ENCODE measurements around the gene EML4. TPM values are rescaled to one million over a fixed set of nuclear protein-coding genes. Genes with fewer than 3 reads are reported as not detected.

The EML4 gene
- total RNA-seq, 1 experiment from 2014 or later = 93.7 TPM

DNA sequence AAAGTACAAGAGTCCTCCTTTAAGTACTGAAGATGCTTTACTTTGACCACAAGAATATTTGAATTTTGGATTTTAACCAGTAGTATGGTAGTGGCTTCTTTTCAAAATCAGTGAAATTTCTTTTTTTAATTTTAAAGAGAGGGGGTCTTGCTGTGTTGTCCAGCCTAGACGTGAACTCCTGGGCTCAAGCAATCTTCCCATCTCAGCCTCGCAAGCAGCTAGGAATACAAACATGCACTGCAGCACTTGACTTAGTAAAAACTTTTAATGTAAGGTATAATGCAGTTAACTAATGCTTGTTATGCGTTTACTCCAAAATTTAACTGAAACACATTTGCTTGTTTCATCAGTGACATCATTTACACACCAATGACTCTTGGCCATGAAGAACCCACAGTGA, 49.6 kb downstream of the EML4 start:
- Histone ChIP-seq H3K27me3 (replicated peaks; ENCODE audit: insufficient read depth, low read depth, low read length, poor library complexity) (no peaks in the 10 kb centered on the region), H3K9me3 (ENCODE audit: low read depth, low read length, poor library complexity, severe bottlenecking) (no peaks in the 10 kb centered on the region), H3K4me3 (ENCODE audit: low read depth, low read length, poor library complexity, severe bottlenecking) (no peak overlapping the region), H3K27ac (ENCODE audit: low read depth, low read length, poor library complexity, severe bottlenecking) (no peak overlapping the region), H3K4me1 (ENCODE audit: insufficient read depth, low read length, poor library complexity, severe bottlenecking) (peaks cover 24% of the 10 kb centered on the region), H3K36me3 (ENCODE audit: insufficient read depth, low read length, poor library complexity, severe bottlenecking) (no peaks in the 10 kb centered on the region)
- no TSS peak for BruUV-seq (replicated peaks)
- intact Hi-C loops (cut with micrococcal nuclease; ENCODE audit: unreplicated experiment) = no loop called here
- no peak for DNase-seq (ENCODE audit: low spot score)
- ChIA-PET POLR2A (ENCODE audit: low non-redundant PET) (no interaction called here), CTCF (no interaction called here)
- no peak for TF ChIP-seq EZH2 (IDR thresholded peaks at IDR 0.05; ENCODE audit: borderline replicate concordance, low read depth, low read length, poor library complexity, severe bottlenecking)

DNA sequence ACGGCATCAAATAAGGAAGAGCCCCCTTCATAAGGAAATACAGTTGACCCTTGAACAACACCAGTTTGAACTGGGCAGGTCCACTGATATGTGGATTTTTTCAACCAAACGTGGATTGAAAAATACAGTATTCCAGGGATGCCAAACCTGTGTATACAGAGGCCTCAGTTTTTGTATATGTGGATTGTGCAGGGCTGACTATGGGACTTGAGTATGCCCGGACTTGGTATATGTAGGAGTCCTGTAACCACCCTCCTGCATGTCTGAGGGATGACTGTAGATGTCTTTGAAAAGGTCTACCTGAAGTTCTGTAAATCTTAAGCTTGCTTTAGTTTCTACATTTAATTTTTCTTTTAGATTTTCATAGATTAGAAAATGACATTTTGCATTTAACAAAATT, 50.0 kb downstream of the EML4 start:
- ChIA-PET POLR2A (ENCODE audit: low non-redundant PET) (no interaction called here), CTCF (no interaction called here)
- no peak for DNase-seq (ENCODE audit: low spot score)
- Histone ChIP-seq H3K27me3 (replicated peaks; ENCODE audit: insufficient read depth, low read depth, low read length, poor library complexity) (no peaks in the 10 kb centered on the region), H3K4me1 (ENCODE audit: insufficient read depth, low read length, poor library complexity, severe bottlenecking) (peaks cover 28% of the 10 kb centered on the region), H3K36me3 (ENCODE audit: insufficient read depth, low read length, poor library complexity, severe bottlenecking) (no peaks in the 10 kb centered on the region), H3K9me3 (ENCODE audit: low read depth, low read length, poor library complexity, severe bottlenecking) (no peaks in the 10 kb centered on the region), H3K4me3 (ENCODE audit: low read depth, low read length, poor library complexity, severe bottlenecking) (no peak overlapping the region), H3K27ac (ENCODE audit: low read depth, low read length, poor library complexity, severe bottlenecking) (no peak overlapping the region)
- BruUV-seq (replicated peaks) = no TSS peak
- intact Hi-C loops (cut with micrococcal nuclease; ENCODE audit: unreplicated experiment) = no loop called here
- TF ChIP-seq, protein P1, sequence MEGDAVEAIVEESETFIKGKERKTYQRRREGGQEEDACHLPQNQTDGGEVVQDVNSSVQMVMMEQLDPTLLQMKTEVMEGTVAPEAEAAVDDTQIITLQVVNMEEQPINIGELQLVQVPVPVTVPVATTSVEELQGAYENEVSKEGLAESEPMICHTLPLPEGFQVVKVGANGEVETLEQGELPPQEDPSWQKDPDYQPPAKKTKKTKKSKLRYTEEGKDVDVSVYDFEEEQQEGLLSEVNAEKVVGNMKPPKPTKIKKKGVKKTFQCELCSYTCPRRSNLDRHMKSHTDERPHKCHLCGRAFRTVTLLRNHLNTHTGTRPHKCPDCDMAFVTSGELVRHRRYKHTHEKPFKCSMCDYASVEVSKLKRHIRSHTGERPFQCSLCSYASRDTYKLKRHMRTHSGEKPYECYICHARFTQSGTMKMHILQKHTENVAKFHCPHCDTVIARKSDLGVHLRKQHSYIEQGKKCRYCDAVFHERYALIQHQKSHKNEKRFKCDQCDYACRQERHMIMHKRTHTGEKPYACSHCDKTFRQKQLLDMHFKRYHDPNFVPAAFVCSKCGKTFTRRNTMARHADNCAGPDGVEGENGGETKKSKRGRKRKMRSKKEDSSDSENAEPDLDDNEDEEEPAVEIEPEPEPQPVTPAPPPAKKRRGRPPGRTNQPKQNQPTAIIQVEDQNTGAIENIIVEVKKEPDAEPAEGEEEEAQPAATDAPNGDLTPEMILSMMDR (conservative IDR thresholded peaks at IDR 0.05; ENCODE audit: low read depth, low read length) = no peak
- no peak for TF ChIP-seq EZH2 (IDR thresholded peaks at IDR 0.05; ENCODE audit: borderline replicate concordance, low read depth, low read length, poor library complexity, severe bottlenecking)

DNA sequence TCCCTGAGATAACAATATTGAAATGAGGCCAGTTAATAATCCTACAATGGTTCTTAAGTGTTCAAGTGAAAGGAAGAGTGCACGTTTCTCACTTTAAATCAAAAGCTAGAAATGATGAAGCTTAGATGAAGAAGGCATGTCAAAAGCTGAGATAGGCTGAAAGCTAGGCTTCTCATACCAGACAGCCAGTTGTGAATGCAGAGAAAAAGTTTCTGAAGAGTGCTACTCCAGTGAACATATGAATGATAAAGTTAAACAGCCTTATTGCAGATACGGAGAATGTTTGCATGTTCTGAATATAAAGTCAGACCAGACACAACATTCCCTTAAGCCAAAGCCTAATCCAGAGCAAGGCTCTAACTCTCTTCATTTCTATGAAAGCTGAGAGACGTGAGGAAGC, 51.4 kb downstream of the EML4 start:
- Histone ChIP-seq H3K27me3 (replicated peaks; ENCODE audit: insufficient read depth, low read depth, low read length, poor library complexity) (no peaks in the 10 kb centered on the region), H3K9me3 (ENCODE audit: low read depth, low read length, poor library complexity, severe bottlenecking) (no peaks in the 10 kb centered on the region), H3K4me1 (ENCODE audit: insufficient read depth, low read length, poor library complexity, severe bottlenecking) (peaks cover 41% of the 10 kb centered on the region), H3K4me3 (ENCODE audit: low read depth, low read length, poor library complexity, severe bottlenecking) (no peak overlapping the region), H3K36me3 (ENCODE audit: insufficient read depth, low read length, poor library complexity, severe bottlenecking) (no peaks in the 10 kb centered on the region), H3K27ac (ENCODE audit: low read depth, low read length, poor library complexity, severe bottlenecking) (no peak overlapping the region)
- ChIA-PET CTCF (interaction anchor here (0.6 kb wide), 1 partner anchor 368 kb away, joined by 3 read pairs; no protein-coding TSS in a partner anchor), POLR2A (ENCODE audit: low non-redundant PET) (no interaction called here)
- BruUV-seq (replicated peaks) = no TSS peak
- intact Hi-C loops (cut with micrococcal nuclease; ENCODE audit: unreplicated experiment) = no loop called here
- no peak for DNase-seq (ENCODE audit: low spot score)
- TF ChIP-seq, protein P1 (conservative IDR thresholded peaks at IDR 0.05; ENCODE audit: low read depth, low read length) = no peak
- no peak for TF ChIP-seq EZH2 (IDR thresholded peaks at IDR 0.05; ENCODE audit: borderline replicate concordance, low read depth, low read length, poor library complexity, severe bottlenecking)

DNA sequence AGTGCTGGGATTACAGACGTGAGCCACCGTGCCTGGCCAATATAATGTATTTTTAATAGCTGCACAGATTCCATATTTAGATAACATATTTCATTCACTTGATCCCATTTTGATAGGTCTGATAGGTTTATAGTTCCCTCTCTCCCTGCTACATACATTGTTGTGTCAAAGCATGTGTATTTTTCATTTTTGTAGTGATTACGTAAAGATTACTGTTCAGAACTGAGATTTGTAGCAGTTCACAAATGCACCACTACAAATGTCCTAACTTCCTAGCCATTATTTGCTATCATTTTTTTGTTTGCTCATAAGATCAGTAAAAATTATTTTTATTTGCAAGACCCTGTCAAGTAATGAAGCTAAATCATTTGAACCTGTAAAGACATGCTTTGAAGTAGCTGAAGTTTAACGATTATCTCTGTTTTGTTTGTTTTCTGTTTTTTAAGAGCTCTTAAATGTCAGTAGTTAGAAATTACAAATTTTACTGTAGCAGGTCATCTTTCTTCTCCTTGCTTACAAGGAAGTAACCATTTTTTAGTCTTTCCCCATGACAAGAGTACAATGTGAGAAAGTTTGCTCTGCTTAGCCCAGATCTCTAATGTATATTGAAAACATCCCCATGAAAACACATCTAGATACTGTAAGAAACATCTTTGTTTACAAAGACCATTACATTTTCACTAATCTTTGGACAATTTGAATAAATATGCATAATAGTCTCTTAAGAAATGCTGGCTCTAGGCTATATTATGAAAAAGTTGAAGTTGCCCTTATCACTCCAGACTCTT, 54.1 kb downstream of the EML4 start:
- ChIA-PET CTCF (no interaction called here), POLR2A (ENCODE audit: low non-redundant PET) (no interaction called here)
- Histone ChIP-seq H3K4me3 (ENCODE audit: low read depth, low read length, poor library complexity, severe bottlenecking) (no peak overlapping the region), H3K27ac (ENCODE audit: low read depth, low read length, poor library complexity, severe bottlenecking) (peak overlapping the region; percentile 31), H3K27me3 (replicated peaks; ENCODE audit: insufficient read depth, low read depth, low read length, poor library complexity) (no peaks in the 10 kb centered on the region), H3K36me3 (ENCODE audit: insufficient read depth, low read length, poor library complexity, severe bottlenecking) (no peaks in the 10 kb centered on the region), H3K4me1 (ENCODE audit: insufficient read depth, low read length, poor library complexity, severe bottlenecking) (peaks cover 32% of the 10 kb centered on the region), H3K9me3 (ENCODE audit: low read depth, low read length, poor library complexity, severe bottlenecking) (no peaks in the 10 kb centered on the region)
- intact Hi-C loops (cut with micrococcal nuclease; ENCODE audit: unreplicated experiment) = no loop called here
- no peak for DNase-seq (ENCODE audit: low spot score)
- no peak for TF ChIP-seq EZH2 (IDR thresholded peaks at IDR 0.05; ENCODE audit: borderline replicate concordance, low read depth, low read length, poor library complexity, severe bottlenecking)
- TF ChIP-seq, protein P1 (conservative IDR thresholded peaks at IDR 0.05; ENCODE audit: low read depth, low read length) = no peak
- no TSS peak for BruUV-seq (replicated peaks)

All from A673 (cell line).